ENCODE results near the gene PEBP1. TPM values are rescaled to one million over a fixed set of nuclear protein-coding genes. Genes with fewer than 3 reads are reported as not detected.

Gene PEBP1
- total RNA-seq, 4 donors from 2014 or later: 124 to 438 (median 279) TPM

DNA sequence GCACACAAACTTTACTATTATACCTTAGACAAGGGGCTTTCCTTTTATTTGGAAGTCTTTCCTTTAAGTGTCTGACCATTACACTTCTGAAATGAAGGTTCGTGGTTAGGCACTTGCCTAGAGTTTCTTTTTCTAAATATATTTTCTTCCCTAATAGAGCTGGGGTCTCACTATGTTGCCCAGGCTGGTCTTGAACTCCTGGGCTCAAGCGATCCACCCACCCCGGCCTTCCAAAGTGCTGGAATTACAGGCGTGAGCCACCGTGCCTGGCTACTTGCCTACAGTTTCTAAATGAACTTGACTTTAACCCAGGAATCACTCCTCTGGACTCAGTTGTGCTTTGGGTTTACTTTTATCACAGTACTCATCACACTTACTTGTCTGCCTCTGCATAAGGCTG is 57.6 kb downstream of the PEBP1 start:
- no peaks in the 10 kb centered on the region for H3K9me3 ChIP-seq
- intact Hi-C loops (cut with DNase I; ENCODE audit: low total_unique reads): no loop called here
- DNase-seq: no peak
- peaks cover 0 to 15% (median 7%) of the 10 kb centered on the region in 4 donors for H3K36me3 ChIP-seq
- no peaks in the 10 kb centered on the region for H3K4me1 ChIP-seq
- H3K27ac ChIP-seq: no peak overlapping the region
- 82 to 87% methylated on average over 5 of the region's 5 CpGs for WGBS, 2 donors (ENCODE audit: low coverage in 1 of 2)
- H3K27me3 ChIP-seq: no peaks in the 10 kb centered on the region
- no peak for TF ChIP-seq POLR2A (IDR thresholded peaks at IDR 0.05)
- no peak overlapping the region for H3K4me3 ChIP-seq
- in situ Hi-C loops (cut with MboI; ENCODE audit: low pct_ligation_motif_present in 1 of 4, low pct_unique_long_range_greater_than_20kb in 1 of 4, low sequenced_read_pairs in 3 of 4): loop anchor here in 1 of 4 donors (25.0 kb wide), 1 partner anchor 169 kb away; the partner anchor contains the start of gene TAOK3

DNA sequence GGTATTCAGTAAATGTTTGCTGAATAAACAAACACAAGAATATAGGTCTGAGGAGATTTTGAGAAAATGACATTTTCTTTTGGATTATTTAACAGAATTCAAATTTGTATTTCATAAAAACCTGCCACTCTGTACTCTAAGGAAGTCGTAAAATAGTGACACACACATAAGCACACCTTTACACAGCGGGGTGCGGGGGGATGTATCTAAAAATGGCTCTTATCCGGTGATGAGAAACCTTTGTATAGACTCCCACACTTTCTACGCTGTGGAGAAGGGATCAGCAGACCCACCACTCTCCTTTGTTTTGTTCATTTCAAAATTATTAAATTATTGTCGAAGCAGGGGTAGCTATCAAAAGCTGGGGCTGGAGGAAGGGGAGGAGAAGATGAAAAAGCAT is 58.0 kb downstream of the PEBP1 start:
- no peak overlapping the region for H3K4me3 ChIP-seq
- in situ Hi-C loops (cut with MboI; ENCODE audit: low pct_ligation_motif_present in 1 of 4, low pct_unique_long_range_greater_than_20kb in 1 of 4, low sequenced_read_pairs in 3 of 4): loop anchor here in 1 of 4 donors (25.0 kb wide), 1 partner anchor 168 kb away; the partner anchor contains the start of gene TAOK3
- no peaks in the 10 kb centered on the region for H3K27me3 ChIP-seq
- peaks cover 0 to 16% (median 7%) of the 10 kb centered on the region in 4 donors for H3K36me3 ChIP-seq
- H3K4me1 ChIP-seq: no peaks in the 10 kb centered on the region
- H3K9me3 ChIP-seq: no peaks in the 10 kb centered on the region
- intact Hi-C loops (cut with DNase I; ENCODE audit: low total_unique reads): no loop called here
- no peak overlapping the region for H3K27ac ChIP-seq
- TF ChIP-seq, protein P1, sequence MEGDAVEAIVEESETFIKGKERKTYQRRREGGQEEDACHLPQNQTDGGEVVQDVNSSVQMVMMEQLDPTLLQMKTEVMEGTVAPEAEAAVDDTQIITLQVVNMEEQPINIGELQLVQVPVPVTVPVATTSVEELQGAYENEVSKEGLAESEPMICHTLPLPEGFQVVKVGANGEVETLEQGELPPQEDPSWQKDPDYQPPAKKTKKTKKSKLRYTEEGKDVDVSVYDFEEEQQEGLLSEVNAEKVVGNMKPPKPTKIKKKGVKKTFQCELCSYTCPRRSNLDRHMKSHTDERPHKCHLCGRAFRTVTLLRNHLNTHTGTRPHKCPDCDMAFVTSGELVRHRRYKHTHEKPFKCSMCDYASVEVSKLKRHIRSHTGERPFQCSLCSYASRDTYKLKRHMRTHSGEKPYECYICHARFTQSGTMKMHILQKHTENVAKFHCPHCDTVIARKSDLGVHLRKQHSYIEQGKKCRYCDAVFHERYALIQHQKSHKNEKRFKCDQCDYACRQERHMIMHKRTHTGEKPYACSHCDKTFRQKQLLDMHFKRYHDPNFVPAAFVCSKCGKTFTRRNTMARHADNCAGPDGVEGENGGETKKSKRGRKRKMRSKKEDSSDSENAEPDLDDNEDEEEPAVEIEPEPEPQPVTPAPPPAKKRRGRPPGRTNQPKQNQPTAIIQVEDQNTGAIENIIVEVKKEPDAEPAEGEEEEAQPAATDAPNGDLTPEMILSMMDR (IDR thresholded peaks at IDR 0.05): no peak
- TF ChIP-seq POLR2AphosphoS5 (IDR thresholded peaks at IDR 0.05) (no peak), EP300 (IDR thresholded peaks at IDR 0.05; ENCODE audit: low read depth) (no peak), POLR2A (IDR thresholded peaks at IDR 0.05) (no peak)
- DNase-seq: no peak
- 92 to 95% methylated on average over 6 of the region's 6 CpGs for WGBS, 2 donors (ENCODE audit: low coverage in 1 of 2)

Other genes starting within 250 kb of the PEBP1 start
- 1 to 10 TPM in 1 of 4 donors, under 1 TPM in 3; 0.32 to 7.0 (median 0.60) TPM for gene KSR2, start 167.1 kb upstream of the PEBP1 start, total RNA-seq
- 1 to 10 TPM in 3 of 4 donors, not detected in 1; 4.9 to 8.7 (median 7.6) TPM for gene RFC5, start 119.4 kb upstream of the PEBP1 start, total RNA-seq
- 100 to 1,000 TPM; 110 to 193 (median 130) TPM for gene WSB2, start 74.9 kb upstream of the PEBP1 start, total RNA-seq
- 100 to 1,000 TPM; 122 to 207 (median 155) TPM for gene VSIG10, start 32.1 kb upstream of the PEBP1 start, total RNA-seq
- gene TAOK3, start 236.8 kb downstream of the PEBP1 start, total RNA-seq: 10 to 100 TPM; 40.4 to 93.2 (median 79.2) TPM
- gene SUDS3, start 240.4 kb downstream of the PEBP1 start, total RNA-seq: 10 to 100 TPM; 27.5 to 63.4 (median 45.7) TPM